ENCODE measurements around the gene OR2G3.

Gene OR2G3

GRCh38 chr1:247638011-247638410 lies 32.6 kb downstream of the OR2G3 start:
- TF ChIP-seq CTCF (IDR thresholded peaks at IDR 0.05; ENCODE audit: insufficient read depth, low read length, missing control alignments): no peak
- POLR2A ChIA-PET: no interaction called here

GRCh38 chr1:247638781-247639180 lies 33.4 kb downstream of the OR2G3 start:
- CTCF ChIA-PET: no interaction called here
- DNase-seq (ENCODE audit: low read depth, low spot score): no peak
- TF ChIP-seq CTCF (IDR thresholded peaks at IDR 0.05; ENCODE audit: insufficient read depth, low read length, missing control alignments): no peak
- POLR2A ChIA-PET: no interaction called here
- H3K4me3 ChIP-seq (ENCODE audit: low read depth, low read length): no peak overlapping the region

More at GRCh38 chr1:247638011-247638410, 32.6 kb downstream of the OR2G3 start:
- DNase-seq (ENCODE audit: low read depth, low spot score): no peak
- CTCF ChIA-PET: no interaction called here
- no peak overlapping the region for H3K4me3 ChIP-seq (ENCODE audit: low read depth, low read length)

- ChIA-PET CTCF (no interaction called here), POLR2A (no interaction called here)
- no peak overlapping the region for H3K4me3 ChIP-seq (ENCODE audit: low read depth, low read length)
- no peak for TF ChIP-seq CTCF (IDR thresholded peaks at IDR 0.05; ENCODE audit: insufficient read depth, low read length, missing control alignments)
- DNase-seq (ENCODE audit: low read depth, low spot score): no peak
These were observed 34.1 kb downstream of the OR2G3 start for GRCh38 chr1:247639381-247639981.

- H3K4me3 ChIP-seq (ENCODE audit: low read depth, low read length): no peak overlapping the region
- TF ChIP-seq CTCF (IDR thresholded peaks at IDR 0.05; ENCODE audit: insufficient read depth, low read length, missing control alignments): no peak
- ChIA-PET CTCF (no interaction called here), POLR2A (no interaction called here)
- DNase-seq (ENCODE audit: low read depth, low spot score): no peak
These were observed 37.4 kb downstream of the OR2G3 start for GRCh38 chr1:247642742-247643141.

GRCh38 chr1:247646867-247647266 lies 41.5 kb downstream of the OR2G3 start:
- POLR2A ChIA-PET: no interaction called here

GRCh38 chr1:247647864-247648263 lies 42.5 kb downstream of the OR2G3 start:
- no peak for DNase-seq (ENCODE audit: low read depth, low spot score)
- POLR2A ChIA-PET: no interaction called here
- no peak overlapping the region for H3K4me3 ChIP-seq (ENCODE audit: low read depth, low read length)

More at GRCh38 chr1:247646867-247647266, 41.5 kb downstream of the OR2G3 start:
- DNase-seq (ENCODE audit: low read depth, low spot score): no peak
- no peak for TF ChIP-seq CTCF (IDR thresholded peaks at IDR 0.05; ENCODE audit: insufficient read depth, low read length, missing control alignments)
- no peak overlapping the region for H3K4me3 ChIP-seq (ENCODE audit: low read depth, low read length)
- CTCF ChIA-PET: no interaction called here

More at GRCh38 chr1:247647864-247648263, 42.5 kb downstream of the OR2G3 start:
- CTCF ChIA-PET: no interaction called here
- no peak for TF ChIP-seq CTCF (IDR thresholded peaks at IDR 0.05; ENCODE audit: insufficient read depth, low read length, missing control alignments)
